HepG2 (cell line): ENCODE results near the gene DIP2C. TPM values are rescaled to one million over a fixed set of nuclear protein-coding genes. Genes with fewer than 3 reads are reported as not detected.

ENCODE experiments used
- ATAC-seq: fragments of 200-7000 bp; cut with Tn5 transposase; 3 replicates; pipeline ENCODE4 v1.9.1; 2020; ENCODE audit warnings: mild to moderate bottlenecking, moderate library complexity
- BruUV-seq: library from RNA; stranded (reverse); fragments of 400-500 nt; replicated peaks from 2 replicates; lab custom pipeline; 2021; lab: Mats Ljungman, UMichigan
- CTCF ChIA-PET: fragments of 300-600 bp; formaldehyde crosslinking; extraction: SDS; loops from one replicate; lab custom pipeline; 2021; ENCODE audit warnings: low total read pairs, inconsistent platforms, low intra/inter-chr PET ratio; lab: Yijun Ruan, JAX
- POLR2A ChIA-PET: fragments of 350-600 bp; sonication (Branson Sonifier 250); formaldehyde crosslinking; loops from one replicate; lab custom pipeline; 2020; ENCODE audit warnings: antibody characterized with exemption, inconsistent platforms; lab: Yijun Ruan, JAX
- DNase-seq: peaks from one replicate; pipeline ENCODE4 v3.0.0-alpha.2; 2015; ENCODE audit warnings: low spot score
- FAIRE-seq: peaks from 3 replicates; lab custom pipeline; 2011; peaks lifted over from hg19 to GRCh38; lab: Jason Lieb, UNC
- H2AFZ ChIP-seq: one replicate; pipeline ENCODE4 v1.6.1; 2011; ENCODE audit warnings: low read length, inconsistent platforms
- H3K27ac ChIP-seq: fragments of 300-600 bp; 3 replicates; pipeline ENCODE4 v1.8.0; 2011; ENCODE audit warnings: mixed run types, mild to moderate bottlenecking, mixed read lengths, low read length, inconsistent platforms; ENCODE audit not compliant: insufficient read depth; ENCODE audit errors: extremely low read length
- H3K27me3 ChIP-seq, 2 experiments: fragments of 200-600 bp in 1 of 2; 2 replicates in 1 of 2; 3 replicates in 1 of 2; pipeline versions ENCODE4 v1.6.0 to v1.8.0; 2011; ENCODE audit warnings: low read length in 2 of 2, mild to moderate bottlenecking in 2 of 2, moderate library complexity in 2 of 2, inconsistent platforms in 1 of 2; ENCODE audit not compliant: insufficient read depth in 2 of 2, control insufficient read depth in 1 of 2
- H3K36me3 ChIP-seq, 2 experiments: fragments of 200-600 bp in 1 of 2; replicated peaks in 1 of 2; 2 replicates in 1 of 2; 3 replicates in 1 of 2; pipeline versions ENCODE4 v1.5.1 to v1.8.0; 2011; ENCODE audit warnings: low read length in 2 of 2, inconsistent platforms in 1 of 2; ENCODE audit not compliant: insufficient read depth in 2 of 2, control insufficient read depth in 1 of 2
- H3K4me1 ChIP-seq: 2 replicates; pipeline ENCODE4 v1.5.1; 2012; ENCODE audit warnings: low read length, inconsistent platforms; ENCODE audit not compliant: insufficient read depth
- H3K4me2 ChIP-seq: 2 replicates; pipeline ENCODE4 v1.6.0; 2011; ENCODE audit warnings: low read depth, low read length, inconsistent platforms
- H3K4me3 ChIP-seq, 3 experiments: fragments of 200-600 bp in 1 of 3; sonication (generic), shearing (Covaris generic) in 1 of 3; replicated peaks in 1 of 3; 2 replicates each; pipeline ENCODE4 v1.5.1; 2011 to 2016; ENCODE audit warnings: low read length in 3 of 3, inconsistent platforms in 2 of 3, low read depth in 2 of 3, mild to moderate bottlenecking in 2 of 3, control low read depth in 1 of 3, mixed read lengths in 1 of 3; ENCODE audit not compliant: insufficient read depth in 1 of 3
- H3K79me2 ChIP-seq: one replicate; pipeline ENCODE4 v1.6.1; 2011; ENCODE audit warnings: low read length, inconsistent platforms; ENCODE audit not compliant: insufficient read depth
- H3K9ac ChIP-seq: 2 replicates; pipeline ENCODE4 v1.6.0; 2011; ENCODE audit warnings: mild to moderate bottlenecking, low read depth, low read length, inconsistent platforms; ENCODE audit not compliant: insufficient read depth
- H3K9me3 ChIP-seq: 2 replicates; pipeline ENCODE4 v1.5.1; 2012; ENCODE audit warnings: mild to moderate bottlenecking, low read length
- H4K20me1 ChIP-seq: 2 replicates; pipeline ENCODE4 v1.6.0; 2011; ENCODE audit warnings: inconsistent platforms, mild to moderate bottlenecking, low read length, moderate library complexity; ENCODE audit not compliant: insufficient read depth
- ETV6 ChIP-seq: sonication (generic); formaldehyde crosslinking; conservative IDR thresholded peaks from 2 replicates; pipeline ENCODE4 v1.4.0; 2020; ENCODE audit warnings: missing genetic modification reagents
- RARA ChIP-seq: IDR thresholded peaks from 2 replicates; pipeline ENCODE4 v1.6.1; 2016; ENCODE audit warnings: missing genetic modification reagents, missing compliant biosample characterization
- SCMH1 ChIP-seq: sonication (generic); formaldehyde crosslinking; IDR thresholded peaks from 2 replicates; pipeline ENCODE4 v1.9.0; 2021; ENCODE audit warnings: missing genetic modification reagents, mild to moderate bottlenecking, borderline replicate concordance
- SRF ChIP-seq: IDR thresholded peaks from 2 replicates; pipeline ENCODE4 v1.6.1; 2011; ENCODE audit warnings: mild to moderate bottlenecking, low read depth, low read length, moderate library complexity
- U2AF2 ChIP-seq: fragments of 200-400 bp; formaldehyde crosslinking; IDR thresholded peaks from 2 replicates; pipeline ENCODE4 v1.6.1; 2017; ENCODE audit warnings: low read depth, mild to moderate bottlenecking, low read length
- ZBTB7A ChIP-seq: sonication (generic); formaldehyde crosslinking; IDR thresholded peaks from 2 replicates; pipeline ENCODE4 v1.8.0; 2022; ENCODE audit warnings: mild to moderate bottlenecking, missing genetic modification reagents
- ZFP36 ChIP-seq: fragments of 150-350 bp; IDR thresholded peaks from 2 replicates; pipeline ENCODE4 v1.6.1; 2018; ENCODE audit warnings: borderline replicate concordance, low read length, low read depth; ENCODE audit not compliant: partially characterized antibody
- ZKSCAN8 ChIP-seq: IDR thresholded peaks from 2 replicates; pipeline ENCODE4 v1.6.1; 2016; ENCODE audit warnings: borderline replicate concordance, missing genetic modification reagents, missing compliant biosample characterization
- ZNF207 ChIP-seq: fragments of 450-650 bp; IDR thresholded peaks from 2 replicates; pipeline ENCODE4 v1.6.1; 2016; ENCODE audit warnings: antibody characterized with exemption, borderline replicate concordance
- ZSCAN22 ChIP-seq: sonication (generic); formaldehyde crosslinking; IDR thresholded peaks from 2 replicates; pipeline ENCODE4 v1.4.0; 2020; ENCODE audit warnings: mild to moderate bottlenecking, missing genetic modification reagents
- WGBS: methylation state at CpG from one replicate; pipeline ENCODE4 v1.1.6; 2017; ENCODE audit warnings: low lambda C conversion rate; 5-methylcytosine and 5-hydroxymethylcytosine counted together
- in situ Hi-C: cut with HindIII; loops from 2 replicates; pipeline ENCODE4 v1.10.0; 2017; ENCODE audit warnings: low pct_unique_long_range_greater_than_20kb; ENCODE audit not compliant: extremely low pct_ligation_motif_present
- intact Hi-C: fragments of 100-400 bp; cut with micrococcal nuclease; formaldehyde crosslinking; loops from one replicate; pipeline ENCODE4 v1.10.0; 2022; ENCODE audit not compliant: unreplicated experiment
- polyA plus RNA-seq, 8 experiments: library from polyadenylated mRNA; depleted of rRNA in 3 of 8; stranded (reverse) in 7 of 8; unstranded in 1 of 8; fragments of >200 nt; fragmentation: Illumina TruSeq in 4 of 8; extraction: Trizol in 4 of 8; gene quantifications; 2 replicates each; pipeline versions ENCODE4 v1.2.1 to v1.2.3, GENCODE V29; 2011 to 2016; ENCODE audit warnings: low read depth in 4 of 8, missing spikeins in 1 of 8, mixed read lengths in 1 of 8; ENCODE audit not compliant: insufficient read depth in 1 of 8
- total RNA-seq, 5 experiments: library from RNA; depleted of rRNA; stranded (reverse); fragments of >200 nt; fragmentation: Illumina TruSeq; extraction: Trizol; gene quantifications; 2 replicates each; pipeline ENCODE4 v1.2.3, GENCODE V29; 2016; ENCODE audit warnings: low read depth in 1 of 5
- TF ChIP-seq, protein P1 (sequence below): sonication (generic); formaldehyde crosslinking; IDR thresholded peaks from 2 replicates; pipeline ENCODE4 v1.4.0; 2020; ENCODE audit warnings: missing genetic modification reagents, borderline replicate concordance
- TF ChIP-seq, protein P2 (sequence below): sonication (generic); formaldehyde crosslinking; IDR thresholded peaks from 2 replicates; pipeline ENCODE4 v1.5.0; 2020; ENCODE audit warnings: mild to moderate bottlenecking, missing genetic modification reagents
- TF ChIP-seq, protein P3 (sequence below): sonication (generic); formaldehyde crosslinking; IDR thresholded peaks from 2 replicates; pipeline ENCODE4 v1.8.0; 2022; ENCODE audit warnings: mild to moderate bottlenecking, missing genetic modification reagents
- TF ChIP-seq, protein P4 (sequence below): sonication (generic); formaldehyde crosslinking; IDR thresholded peaks from 2 replicates; pipeline ENCODE4 v1.4.0; 2020; ENCODE audit warnings: missing genetic modification reagents, low read depth, mild to moderate bottlenecking, borderline replicate concordance

Gene DIP2C
- total and polyA plus RNA-seq, 2 of the 13 experiments (the other 11 are each of a cell fraction or from before 2014, with no cell fraction given), result 2.2 to 2.7 TPM

DNA sequence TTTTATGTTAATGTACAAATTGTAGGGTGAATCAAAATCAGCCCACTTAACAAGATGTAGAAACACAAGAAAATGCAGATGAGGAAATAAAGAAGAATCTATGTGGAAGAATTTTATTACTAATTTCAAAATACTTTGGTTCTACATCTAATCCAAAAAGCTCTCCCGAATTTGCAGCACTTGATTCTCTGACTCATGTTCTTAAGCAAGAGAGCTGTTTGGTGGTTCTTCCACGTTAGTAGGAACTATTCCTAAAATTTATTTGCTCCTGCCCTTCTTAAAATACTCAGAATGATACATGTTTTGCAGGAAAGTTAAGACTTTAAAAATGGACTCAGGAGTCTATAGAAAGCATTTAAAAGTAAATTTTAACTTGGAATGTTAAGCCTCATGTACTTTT lies 462.5 kb downstream of the DIP2C start (continued):
- TF ChIP-seq ZKSCAN8 (CRISPR knock-in tag) (no peak), SCMH1 (CRISPR knock-in tag) (no peak), ETV6 (CRISPR knock-in tag) (no peak), ZBTB7A (CRISPR knock-in tag) (no peak)
- TF ChIP-seq, all 625 proteins: peak for 0

DNA sequence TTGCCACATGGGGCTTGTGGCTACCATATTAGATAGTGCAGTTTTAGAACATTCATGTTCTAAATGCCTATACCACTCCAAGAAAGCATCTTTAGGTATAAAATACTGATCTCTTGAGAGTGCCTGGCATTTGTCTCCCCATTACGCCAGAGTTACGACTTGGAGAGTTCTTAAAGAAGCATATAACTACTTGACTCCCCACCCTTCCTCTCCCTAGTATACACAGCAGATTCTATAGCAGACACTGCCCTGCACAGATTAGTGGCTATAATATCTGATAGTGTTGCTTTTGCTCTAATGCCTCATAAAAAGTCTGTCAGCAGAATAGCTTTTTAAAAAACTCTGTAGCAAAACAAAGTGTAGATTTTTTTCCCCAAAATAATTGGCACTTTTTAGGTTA lies 463.4 kb downstream of the DIP2C start:
- DNase-seq (no peak), ATAC-seq (no peak), FAIRE-seq (no peak)
- Histone ChIP-seq H3K4me3 (no peak overlapping the region), H3K9ac (no peak overlapping the region), H3K79me2 (no peaks in the 10 kb centered on the region), H3K27me3 (no peaks in the 10 kb centered on the region), H3K4me1 (no peaks in the 10 kb centered on the region), H3K4me2 (no peak overlapping the region), H4K20me1 (no peaks in the 10 kb centered on the region), H2AFZ (no peak overlapping the region), H3K36me3 (peaks cover 0 to 2% of the 10 kb centered on the region in 2 experiments; a peak in 2 of 5 replicates), H3K9me3 (no peaks in the 10 kb centered on the region), H3K27ac (no peak overlapping the region)
- in situ Hi-C loops, result no loop called here
- intact Hi-C loops, result no loop called here
- 85% methylated on average over 2 of the region's 2 CpGs for WGBS
- CTCF ChIA-PET, result no interaction called here
- no TSS peak for BruUV-seq
- POLR2A ChIA-PET, result no interaction called here
- TF ChIP-seq ZNF207, result no peak
- TF ChIP-seq, protein P1, sequence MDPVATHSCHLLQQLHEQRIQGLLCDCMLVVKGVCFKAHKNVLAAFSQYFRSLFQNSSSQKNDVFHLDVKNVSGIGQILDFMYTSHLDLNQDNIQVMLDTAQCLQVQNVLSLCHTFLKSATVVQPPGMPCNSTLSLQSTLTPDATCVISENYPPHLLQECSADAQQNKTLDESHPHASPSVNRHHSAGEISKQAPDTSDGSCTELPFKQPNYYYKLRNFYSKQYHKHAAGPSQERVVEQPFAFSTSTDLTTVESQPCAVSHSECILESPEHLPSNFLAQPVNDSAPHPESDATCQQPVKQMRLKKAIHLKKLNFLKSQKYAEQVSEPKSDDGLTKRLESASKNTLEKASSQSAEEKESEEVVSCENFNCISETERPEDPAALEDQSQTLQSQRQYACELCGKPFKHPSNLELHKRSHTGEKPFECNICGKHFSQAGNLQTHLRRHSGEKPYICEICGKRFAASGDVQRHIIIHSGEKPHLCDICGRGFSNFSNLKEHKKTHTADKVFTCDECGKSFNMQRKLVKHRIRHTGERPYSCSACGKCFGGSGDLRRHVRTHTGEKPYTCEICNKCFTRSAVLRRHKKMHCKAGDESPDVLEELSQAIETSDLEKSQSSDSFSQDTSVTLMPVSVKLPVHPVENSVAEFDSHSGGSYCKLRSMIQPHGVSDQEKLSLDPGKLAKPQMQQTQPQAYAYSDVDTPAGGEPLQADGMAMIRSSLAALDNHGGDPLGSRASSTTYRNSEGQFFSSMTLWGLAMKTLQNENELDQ (CRISPR knock-in tag), result no peak
- no peak for TF ChIP-seq SRF
- TF ChIP-seq, protein P2, sequence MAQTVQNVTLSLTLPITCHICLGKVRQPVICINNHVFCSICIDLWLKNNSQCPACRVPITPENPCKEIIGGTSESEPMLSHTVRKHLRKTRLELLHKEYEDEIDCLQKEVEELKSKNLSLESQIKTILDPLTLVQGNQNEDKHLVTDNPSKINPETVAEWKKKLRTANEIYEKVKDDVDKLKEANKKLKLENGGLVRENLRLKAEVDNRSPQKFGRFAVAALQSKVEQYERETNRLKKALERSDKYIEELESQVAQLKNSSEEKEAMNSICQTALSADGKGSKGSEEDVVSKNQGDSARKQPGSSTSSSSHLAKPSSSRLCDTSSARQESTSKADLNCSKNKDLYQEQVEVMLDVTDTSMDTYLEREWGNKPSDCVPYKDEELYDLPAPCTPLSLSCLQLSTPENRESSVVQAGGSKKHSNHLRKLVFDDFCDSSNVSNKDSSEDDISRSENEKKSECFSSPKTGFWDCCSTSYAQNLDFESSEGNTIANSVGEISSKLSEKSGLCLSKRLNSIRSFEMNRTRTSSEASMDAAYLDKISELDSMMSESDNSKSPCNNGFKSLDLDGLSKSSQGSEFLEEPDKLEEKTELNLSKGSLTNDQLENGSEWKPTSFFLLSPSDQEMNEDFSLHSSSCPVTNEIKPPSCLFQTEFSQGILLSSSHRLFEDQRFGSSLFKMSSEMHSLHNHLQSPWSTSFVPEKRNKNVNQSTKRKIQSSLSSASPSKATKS, result no peak
- TF ChIP-seq U2AF2, result no peak
- TF ChIP-seq SCMH1 (CRISPR knock-in tag), result no peak
- TF ChIP-seq, protein P3, sequence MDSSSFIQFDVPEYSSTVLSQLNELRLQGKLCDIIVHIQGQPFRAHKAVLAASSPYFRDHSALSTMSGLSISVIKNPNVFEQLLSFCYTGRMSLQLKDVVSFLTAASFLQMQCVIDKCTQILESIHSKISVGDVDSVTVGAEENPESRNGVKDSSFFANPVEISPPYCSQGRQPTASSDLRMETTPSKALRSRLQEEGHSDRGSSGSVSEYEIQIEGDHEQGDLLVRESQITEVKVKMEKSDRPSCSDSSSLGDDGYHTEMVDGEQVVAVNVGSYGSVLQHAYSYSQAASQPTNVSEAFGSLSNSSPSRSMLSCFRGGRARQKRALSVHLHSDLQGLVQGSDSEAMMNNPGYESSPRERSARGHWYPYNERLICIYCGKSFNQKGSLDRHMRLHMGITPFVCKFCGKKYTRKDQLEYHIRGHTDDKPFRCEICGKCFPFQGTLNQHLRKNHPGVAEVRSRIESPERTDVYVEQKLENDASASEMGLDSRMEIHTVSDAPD (CRISPR knock-in tag), result no peak
- TF ChIP-seq RARA (CRISPR knock-in tag), result no peak
- TF ChIP-seq ZFP36, result no peak
- TF ChIP-seq, protein P4, sequence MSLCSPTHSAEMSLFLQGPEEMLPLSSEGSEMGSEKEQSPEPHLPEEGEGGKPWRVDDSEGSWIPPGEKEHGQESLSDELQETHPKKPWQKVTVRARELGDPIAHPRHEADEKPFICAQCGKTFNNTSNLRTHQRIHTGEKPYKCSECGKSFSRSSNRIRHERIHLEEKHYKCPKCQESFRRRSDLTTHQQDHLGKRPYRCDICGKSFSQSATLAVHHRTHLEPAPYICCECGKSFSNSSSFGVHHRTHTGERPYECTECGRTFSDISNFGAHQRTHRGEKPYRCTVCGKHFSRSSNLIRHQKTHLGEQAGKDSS, result no peak
- TF ChIP-seq ZSCAN22 (CRISPR knock-in tag), result no peak
